Measurements from ENCODE around the gene CLCN5. TPM values are rescaled to one million over a fixed set of nuclear protein-coding genes. Genes with fewer than 3 reads are reported as not detected.

CLCN5 gene
- polyA plus RNA-seq, 3 donors, result 64.5 to 104 (median 93.5) TPM

- no peak for DNase-seq
Observed at GRCh38 chrX:49919617-49920016, 2.8 kb upstream of the CLCN5 start.

GRCh38 chrX:49921109-49921508 is 1.3 kb upstream of the CLCN5 start:
- no peak for DNase-seq

GRCh38 chrX:49925176-49925575 is 2.8 kb downstream of the CLCN5 start:
- no peak for DNase-seq

DNA sequence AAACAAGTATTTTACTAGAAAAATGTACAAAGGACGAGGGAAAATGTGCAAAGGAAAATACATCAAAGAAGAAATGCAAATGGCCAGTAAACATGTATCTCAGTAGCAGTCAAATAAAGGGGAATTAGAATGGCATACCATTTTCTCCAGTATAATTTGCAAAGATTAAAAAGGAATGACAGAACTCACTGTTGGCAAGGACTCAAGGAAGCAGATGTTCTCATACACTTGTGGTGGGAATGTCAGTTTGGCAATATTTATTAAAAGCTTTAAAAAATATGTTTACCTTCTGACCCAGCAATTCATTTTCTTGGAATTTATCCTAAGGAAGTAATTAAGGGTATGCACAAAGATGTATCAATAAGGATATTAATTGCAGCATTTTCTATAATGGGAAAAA is 7.6 kb downstream of the CLCN5 start:
- no peak for DNase-seq

DNA sequence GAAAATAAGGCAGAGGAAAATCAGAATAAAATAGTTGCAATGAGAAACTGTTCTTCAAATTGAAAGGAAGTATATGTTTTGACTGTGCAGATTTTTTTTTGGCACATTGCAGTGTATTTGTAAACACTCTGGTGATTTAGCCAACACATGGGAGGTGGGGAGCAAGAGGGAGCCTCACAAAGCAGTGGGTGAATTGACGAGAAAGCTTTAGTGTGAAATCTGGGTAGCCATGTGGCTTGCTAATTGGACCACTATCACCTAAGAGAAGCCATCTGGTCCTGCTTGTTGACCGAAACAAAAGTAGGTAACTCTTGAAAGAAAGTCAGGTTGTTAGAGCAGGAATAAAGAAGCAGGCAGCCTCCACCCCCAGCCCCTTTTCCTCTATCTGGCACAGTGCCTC is 10.4 kb downstream of the CLCN5 start:
- DNase-seq, result no peak

DNA sequence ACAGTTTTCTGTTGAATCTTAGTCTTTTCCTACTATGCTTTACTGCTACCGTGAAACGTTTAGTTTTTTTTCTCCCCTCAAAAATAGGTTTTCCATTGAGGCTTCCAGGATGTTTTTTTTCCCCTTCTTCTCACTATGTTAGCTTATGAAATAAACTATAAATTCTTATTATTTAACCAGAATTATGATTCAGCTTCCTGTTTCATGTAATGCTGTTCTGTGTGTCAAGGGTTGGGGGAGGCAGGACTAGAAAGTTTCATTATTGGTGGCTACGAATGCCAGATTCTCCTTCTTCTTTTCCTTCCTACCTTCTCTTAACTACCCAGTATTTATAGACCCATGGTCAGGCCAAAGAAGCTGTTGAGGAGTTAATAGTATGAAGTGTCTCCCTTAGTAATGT is 11.8 kb downstream of the CLCN5 start:
- no peak for DNase-seq

DNA sequence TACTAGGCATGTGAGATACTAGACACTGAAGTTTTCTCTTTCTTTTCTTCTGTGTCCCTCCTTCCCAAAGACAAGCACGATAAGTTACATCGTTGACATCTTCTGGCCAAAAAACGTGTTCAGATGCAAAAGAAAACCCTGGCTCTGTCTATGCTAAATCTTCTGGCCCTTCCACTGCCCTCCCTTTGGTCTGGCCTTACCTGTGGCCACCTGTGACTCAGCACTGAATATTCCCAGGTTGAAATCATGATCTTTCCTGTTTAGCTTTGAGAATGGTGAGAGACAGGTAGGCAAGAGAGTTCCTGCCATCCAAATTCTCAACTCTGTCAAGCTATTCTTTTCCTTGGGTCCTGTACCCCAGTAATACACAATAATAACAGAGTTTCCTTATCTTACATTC is 12.3 kb downstream of the CLCN5 start:
- no peak for DNase-seq

GRCh38 chrX:49947781-49948180 is 25.4 kb downstream of the CLCN5 start:
- DNase-seq, result no peak

DNA sequence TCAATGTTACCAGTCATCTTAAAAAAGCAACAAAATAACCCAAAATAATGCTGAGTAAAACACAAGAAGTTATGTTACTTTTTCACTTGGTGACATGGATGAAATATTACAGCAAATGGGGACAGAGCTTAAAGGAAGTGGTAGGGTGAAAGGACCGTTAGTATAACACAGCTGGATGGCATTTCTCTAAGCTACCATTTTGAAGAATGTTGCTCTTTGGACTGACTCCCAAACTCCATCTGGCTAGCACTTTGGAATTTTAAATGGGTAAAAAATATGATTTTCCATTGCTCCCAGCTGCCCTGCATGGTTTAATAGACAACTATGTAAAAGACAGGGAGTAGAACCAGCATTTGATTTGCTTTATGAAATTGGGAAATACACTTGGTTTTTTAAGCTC is 27.6 kb downstream of the CLCN5 start:
- DNase-seq, result no peak

GRCh38 chrX:49951524-49952193 is 29.3 kb downstream of the CLCN5 start:
- no peak for DNase-seq

- DNase-seq, result no peak
Observed at GRCh38 chrX:49956313-49956712, 33.9 kb downstream of the CLCN5 start.

DNA sequence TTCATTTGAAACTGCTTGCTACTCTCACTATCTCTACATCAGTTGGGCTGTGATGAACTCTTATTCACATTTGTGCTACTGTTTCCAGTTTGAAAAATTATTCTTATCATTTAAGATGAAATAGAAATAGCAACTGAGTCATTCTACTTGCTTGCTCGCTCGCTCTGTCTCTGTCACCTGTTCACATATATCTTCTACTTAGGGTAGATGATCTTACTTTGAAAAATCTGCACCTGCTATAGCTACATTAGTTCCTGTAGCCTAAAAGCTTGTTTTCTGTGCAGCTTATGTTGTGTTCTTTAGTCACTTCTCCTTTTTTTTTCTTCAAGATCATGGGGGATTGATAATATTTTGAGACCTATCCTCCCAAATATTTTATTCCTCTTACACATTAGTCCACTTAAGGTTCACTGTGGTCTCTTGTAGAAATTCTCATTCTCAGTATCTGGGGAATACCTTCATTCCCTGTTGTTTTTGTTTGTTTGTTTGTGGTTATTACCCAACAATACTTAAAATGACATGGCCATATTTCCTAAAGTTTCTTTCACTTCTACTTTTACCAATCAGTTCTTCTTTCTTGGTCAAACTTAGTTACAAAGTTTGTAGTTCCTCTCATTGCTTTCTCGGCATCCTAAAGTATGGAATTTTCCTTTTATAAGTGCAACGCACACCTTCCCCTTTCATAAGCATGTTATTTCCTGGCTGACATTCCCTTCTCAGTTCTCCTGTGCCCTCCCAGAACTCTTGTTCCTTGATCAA is 36.5 kb downstream of the CLCN5 start:
- no peak for DNase-seq

- no peak for DNase-seq
Observed at GRCh38 chrX:49959602-49960001, 37.2 kb downstream of the CLCN5 start.

- no peak for DNase-seq
Observed at GRCh38 chrX:49960061-49960460, 37.7 kb downstream of the CLCN5 start.

GRCh38 chrX:49970674-49971073 is 48.3 kb downstream of the CLCN5 start:
- no peak for DNase-seq

GRCh38 chrX:49972328-49972860 is 50.0 kb downstream of the CLCN5 start:
- DNase-seq, result no peak

DNA sequence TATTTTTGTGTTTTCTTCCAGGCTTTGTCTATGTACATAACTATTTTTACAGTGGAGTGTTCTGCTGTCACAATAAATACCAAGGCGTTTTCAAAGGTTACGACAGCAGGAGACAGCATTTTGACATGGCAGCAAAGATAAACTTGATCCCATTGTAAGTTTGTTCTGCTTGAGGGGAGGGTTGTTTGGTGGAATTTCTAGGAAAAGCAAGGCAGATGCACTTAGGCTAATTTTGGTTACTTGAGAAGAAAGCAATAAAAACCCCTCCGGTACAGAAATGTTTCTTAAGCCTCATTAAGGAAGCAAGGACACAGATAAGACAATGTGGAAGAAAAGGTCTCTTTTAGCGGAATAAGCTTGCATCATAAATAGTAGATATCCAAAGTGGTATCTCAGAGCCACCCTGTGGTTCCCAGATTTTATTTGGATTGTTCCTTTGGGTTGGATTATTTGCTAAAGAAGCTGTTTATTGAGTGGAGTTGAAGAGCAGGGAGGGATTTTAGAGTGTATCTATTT is 54.3 kb downstream of the CLCN5 start:
- no peak for DNase-seq

DNA sequence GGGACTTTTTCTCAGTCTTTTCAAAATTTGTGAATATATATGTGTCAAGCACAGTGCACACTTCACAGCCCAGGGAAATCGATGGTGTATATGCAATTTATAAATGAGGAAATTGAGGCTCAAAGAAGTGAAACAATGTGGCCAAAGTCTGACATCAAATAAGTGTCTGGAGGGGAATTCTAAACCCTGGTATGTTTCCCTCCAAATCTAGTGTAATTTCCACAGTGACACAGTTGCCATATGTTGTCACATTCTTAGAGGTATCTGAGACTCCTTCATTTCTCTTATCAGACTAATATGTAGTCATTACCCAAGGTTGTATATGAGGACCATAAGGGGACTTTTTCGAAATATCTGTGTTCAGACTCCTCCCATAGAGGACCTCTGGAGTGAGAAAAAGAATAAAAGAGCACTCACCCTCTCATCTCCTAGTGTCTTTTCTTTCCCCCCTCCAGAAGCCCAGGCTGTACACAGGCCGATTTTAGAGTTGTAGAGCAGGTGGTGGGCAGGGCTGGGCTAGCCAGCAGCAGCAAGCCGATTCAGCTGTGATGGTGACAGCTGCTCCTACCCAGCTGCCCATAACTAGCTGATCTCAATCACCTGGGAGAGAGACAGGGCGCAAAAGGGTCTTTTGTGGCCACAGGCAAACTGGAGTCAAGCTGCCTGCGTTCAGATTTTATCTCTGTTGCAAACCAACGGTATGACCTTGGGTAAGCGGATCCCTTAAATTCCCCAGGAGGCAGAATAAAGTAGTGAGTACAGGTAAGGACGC is 55.1 kb downstream of the CLCN5 start:
- DNase-seq, result no peak

GRCh38 chrX:49978176-49978575 is 55.8 kb downstream of the CLCN5 start:
- DNase-seq, result no peak

DNA sequence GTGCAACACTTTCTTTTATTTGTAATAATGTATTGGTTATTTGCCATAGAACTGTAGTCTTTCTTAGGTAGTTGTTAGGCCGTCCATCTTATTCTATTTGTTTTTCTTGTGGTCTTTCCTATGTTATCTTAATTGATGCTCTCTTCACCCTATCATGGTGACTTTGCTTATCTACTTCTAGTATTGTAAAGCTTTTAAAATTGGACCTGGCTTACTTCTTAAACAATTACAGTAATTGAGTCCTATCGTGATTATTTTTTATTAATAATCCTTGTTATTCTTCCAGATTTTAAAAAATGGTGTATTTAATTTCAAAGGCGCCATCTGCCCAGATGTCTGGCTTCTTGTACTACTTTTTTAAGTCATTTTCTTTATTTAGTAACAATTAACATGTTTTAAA is 63.7 kb downstream of the CLCN5 start:
- no peak for DNase-seq

DNA sequence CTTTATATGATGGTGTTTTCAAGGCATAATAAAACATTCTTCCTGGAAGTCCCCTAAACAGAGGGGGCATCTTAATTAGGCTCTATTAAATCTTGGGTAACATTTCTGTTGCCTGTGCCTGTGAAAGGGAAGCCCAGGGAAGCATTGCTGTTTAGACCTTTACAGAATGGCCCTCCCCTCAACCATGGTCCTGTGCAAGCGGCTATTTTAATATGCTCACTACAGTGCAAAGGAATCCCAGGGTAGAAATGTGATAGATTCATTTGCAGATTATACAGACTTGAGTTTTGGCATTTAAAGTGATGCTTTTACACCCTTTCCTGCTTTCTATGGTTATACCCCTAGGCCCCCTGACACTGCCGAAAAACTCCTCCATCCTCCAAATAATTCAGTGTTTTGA is 65.3 kb downstream of the CLCN5 start:
- no peak for DNase-seq

DNA sequence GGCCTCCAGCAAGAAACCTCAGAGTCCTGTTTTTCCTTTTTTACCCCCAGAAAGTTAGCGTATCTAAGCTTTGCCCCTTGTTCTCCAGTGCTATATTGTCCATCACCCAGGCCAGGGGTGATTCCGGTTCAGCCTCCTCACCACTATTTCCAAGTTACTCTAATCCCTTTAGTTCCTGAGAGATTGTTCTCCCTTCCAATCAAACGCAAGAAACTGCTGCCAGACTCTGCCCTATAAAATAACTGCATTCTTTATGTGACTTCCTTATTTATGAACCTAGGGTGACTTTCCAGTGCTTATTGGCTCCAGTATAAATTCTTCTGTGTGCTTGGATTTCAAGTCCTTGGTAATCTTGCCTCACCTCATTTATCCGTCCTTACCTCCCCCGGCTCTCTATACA is 65.7 kb downstream of the CLCN5 start:
- DNase-seq, result peak; percentile 59

- DNase-seq, result no peak
Observed at GRCh38 chrX:49991758-49992157, 69.4 kb downstream of the CLCN5 start.

Data from renal pelvis (tissue), 4 donors.